Upper lobe of left lung (tissue), 4 donors: ENCODE results near the gene C15orf39.

Source experiments
- POLR2AphosphoS5 ChIP-seq, 2 donors: sonication (generic); formaldehyde crosslinking; IDR thresholded peaks; one replicate each; pipeline ENCODE4 v1.5.1; 2017; ENCODE audit warnings: antibody characterized with exemption in 2 of 2
- TF ChIP-seq, protein P1 (sequence below), 6 experiments: fragments of 450-650 bp in 4 of 6; fragments of 200-600 bp in 2 of 6; sonication (generic) in 2 of 6; IDR thresholded peaks; one replicate each; pipeline ENCODE4 v1.5.1; 2016 to 2019; ENCODE audit warnings: antibody characterized with exemption in 6 of 6

GRCh38 chr15:75194397-75194796 lies 7.3 kb upstream of the C15orf39 start:
- TF ChIP-seq POLR2AphosphoS5 (IDR thresholded peaks at IDR 0.05) = no peak
- TF ChIP-seq, protein P1, sequence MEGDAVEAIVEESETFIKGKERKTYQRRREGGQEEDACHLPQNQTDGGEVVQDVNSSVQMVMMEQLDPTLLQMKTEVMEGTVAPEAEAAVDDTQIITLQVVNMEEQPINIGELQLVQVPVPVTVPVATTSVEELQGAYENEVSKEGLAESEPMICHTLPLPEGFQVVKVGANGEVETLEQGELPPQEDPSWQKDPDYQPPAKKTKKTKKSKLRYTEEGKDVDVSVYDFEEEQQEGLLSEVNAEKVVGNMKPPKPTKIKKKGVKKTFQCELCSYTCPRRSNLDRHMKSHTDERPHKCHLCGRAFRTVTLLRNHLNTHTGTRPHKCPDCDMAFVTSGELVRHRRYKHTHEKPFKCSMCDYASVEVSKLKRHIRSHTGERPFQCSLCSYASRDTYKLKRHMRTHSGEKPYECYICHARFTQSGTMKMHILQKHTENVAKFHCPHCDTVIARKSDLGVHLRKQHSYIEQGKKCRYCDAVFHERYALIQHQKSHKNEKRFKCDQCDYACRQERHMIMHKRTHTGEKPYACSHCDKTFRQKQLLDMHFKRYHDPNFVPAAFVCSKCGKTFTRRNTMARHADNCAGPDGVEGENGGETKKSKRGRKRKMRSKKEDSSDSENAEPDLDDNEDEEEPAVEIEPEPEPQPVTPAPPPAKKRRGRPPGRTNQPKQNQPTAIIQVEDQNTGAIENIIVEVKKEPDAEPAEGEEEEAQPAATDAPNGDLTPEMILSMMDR (IDR thresholded peaks at IDR 0.05) = no peak
